NCI-H524 (cell line): ENCODE measurements around the gene MKS1.

ENCODE experiments used
- DNase-seq, 2 experiments: peaks; one replicate each; lab custom pipeline; 2025; lab: John Stamatoyannopoulos, UW

MKS1 gene

GRCh38 chr17:58200024-58200633 lies 18.9 kb downstream of the MKS1 start:
- DNase-seq, result peak; percentile 73 to 88

GRCh38 chr17:58196610-58197009 lies 22.4 kb downstream of the MKS1 start:
- no peak for DNase-seq

GRCh38 chr17:58195518-58196123 lies 23.4 kb downstream of the MKS1 start:
- peak in 1 of 2 experiments; percentile 10 for DNase-seq

GRCh38 chr17:58193641-58194255 lies 25.3 kb downstream of the MKS1 start:
- DNase-seq, result no peak

GRCh38 chr17:58192612-58193011 lies 26.4 kb downstream of the MKS1 start, which contains the start of gene EPX:
TSS of gene EPX (plus strand) at chr17:58192726. CDS start at chr17:58192847, 121 bp downstream.
- DNase-seq, result no peak

GRCh38 chr17:58191241-58191896 lies 27.7 kb downstream of the MKS1 start:
- DNase-seq, result no peak

GRCh38 chr17:58189436-58190146 lies 29.5 kb downstream of the MKS1 start:
- DNase-seq, result no peak

- no peak for DNase-seq
These were observed 31.4 kb downstream of the MKS1 start for GRCh38 chr17:58187675-58188074.

- no peak for DNase-seq
These were observed 32.0 kb downstream of the MKS1 start for GRCh38 chr17:58187063-58187462.

- no peak for DNase-seq
These were observed 32.5 kb downstream of the MKS1 start for GRCh38 chr17:58186591-58186990.

- no peak for DNase-seq
These were observed 33.9 kb downstream of the MKS1 start for GRCh38 chr17:58184986-58185761.

- no peak for DNase-seq
These were observed 34.6 kb downstream of the MKS1 start for GRCh38 chr17:58184308-58184985.

- no peak for DNase-seq
These were observed 35.5 kb downstream of the MKS1 start for GRCh38 chr17:58183514-58183913.

GRCh38 chr17:58181796-58182195 lies 37.3 kb downstream of the MKS1 start:
- no peak for DNase-seq

GRCh38 chr17:58176200-58176599 lies 42.9 kb downstream of the MKS1 start:
- no peak for DNase-seq

- no peak for DNase-seq
These were observed 44.2 kb downstream of the MKS1 start for GRCh38 chr17:58174871-58175270.

GRCh38 chr17:58172369-58173071 lies 46.5 kb downstream of the MKS1 start:
- DNase-seq, result peak; percentile 53 to 87

- DNase-seq, result no peak
These were observed 48.4 kb downstream of the MKS1 start for GRCh38 chr17:58170622-58171021.

GRCh38 chr17:58166682-58167081 lies 52.4 kb downstream of the MKS1 start, which contains the start of gene OR4D2:
TSS of gene OR4D2 (plus strand) at chr17:58166982. CDS start at chr17:58169656, 2,674 bp downstream.
- DNase-seq, result no peak

- DNase-seq, result no peak
These were observed 53.1 kb downstream of the MKS1 start for GRCh38 chr17:58165981-58166380.
